Occipital lobe (tissue), 2 donors: ENCODE measurements around the gene NBEAL2. TPM values are rescaled to one million over a fixed set of nuclear protein-coding genes. Genes with fewer than 3 reads are reported as not detected.

ENCODE experiments used
- DNase-seq: peaks from one replicate; lab custom pipeline; 2025; lab: John Stamatoyannopoulos, UW
- total RNA-seq: library from RNA; depleted of rRNA; stranded (reverse); fragments of >200 nt; gene quantifications from one replicate; pipeline ENCODE4 v1.2.3, GENCODE V29; 2014

The NBEAL2 gene
- total RNA-seq, 1 donor from 2014 or later: 3.3 TPM

GRCh38 chr3:47000198-47000815 is 20.8 kb downstream of the NBEAL2 start:
- no peak for DNase-seq

- no peak for DNase-seq
Observed at GRCh38 chr3:47000922-47001730, 21.7 kb downstream of the NBEAL2 start.

DNA sequence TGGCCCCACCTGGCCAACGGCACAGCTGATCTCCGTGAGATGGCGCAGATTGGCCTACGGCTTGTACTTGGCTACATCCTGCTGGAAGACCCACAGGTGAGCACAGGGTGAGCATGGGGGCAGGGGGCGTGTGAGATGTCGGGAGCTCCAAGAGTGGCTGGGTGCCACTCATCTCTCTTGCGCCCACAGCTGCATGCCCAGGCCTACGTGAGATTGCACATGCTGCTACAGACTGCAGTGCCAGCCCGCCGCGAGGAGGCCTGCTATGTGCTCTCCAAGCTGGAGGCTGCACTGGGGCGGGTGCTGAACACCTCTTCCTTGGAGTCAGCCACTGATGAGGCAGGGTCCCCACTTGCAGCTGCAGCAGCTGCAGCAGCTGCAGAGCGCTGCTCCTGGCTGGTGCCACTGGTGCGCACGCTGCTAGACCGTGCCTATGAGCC is 22.3 kb downstream of the NBEAL2 start:
- no peak for DNase-seq

DNA sequence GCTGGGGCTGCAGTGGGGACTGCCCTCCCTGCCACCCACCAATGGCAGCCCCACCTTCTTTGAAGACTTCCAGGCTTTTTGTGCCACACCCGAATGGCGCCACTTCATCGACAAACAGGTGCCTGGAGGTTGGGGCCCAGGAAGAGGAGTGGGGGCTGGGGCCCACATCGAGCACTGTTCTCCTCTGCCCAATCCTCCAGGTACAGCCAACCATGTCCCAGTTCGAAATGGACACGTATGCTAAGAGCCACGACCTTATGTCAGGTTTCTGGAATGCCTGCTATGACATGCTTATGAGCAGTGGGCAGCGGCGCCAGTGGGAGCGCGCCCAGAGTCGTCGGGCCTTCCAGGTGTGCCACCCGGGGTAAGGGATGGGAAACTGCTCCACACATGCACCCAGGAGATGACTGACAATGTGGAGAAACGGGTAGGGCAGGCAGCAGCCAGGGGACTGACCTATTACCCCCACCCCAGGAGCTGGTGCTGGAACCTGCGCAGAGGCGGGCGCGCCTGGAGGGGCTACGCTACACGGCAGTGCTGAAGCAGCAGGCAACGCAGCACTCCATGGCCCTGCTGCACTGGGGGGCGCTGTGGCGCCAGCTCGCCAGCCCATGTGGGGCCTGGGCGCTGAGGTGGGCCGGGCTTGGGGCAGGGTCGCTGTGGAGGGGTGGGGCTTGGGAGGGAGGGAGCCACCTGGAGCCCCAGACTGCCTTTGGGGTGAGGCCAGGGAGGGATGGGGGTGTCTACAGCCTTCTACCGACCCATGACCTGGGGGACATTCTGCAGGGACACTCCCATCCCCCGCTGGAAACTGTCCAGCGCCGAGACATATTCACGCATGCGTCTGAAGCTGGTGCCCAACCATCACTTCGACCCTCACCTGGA is 22.9 kb downstream of the NBEAL2 start:
- DNase-seq: no peak

- no peak for DNase-seq
Observed at GRCh38 chr3:47003056-47003410, 23.6 kb downstream of the NBEAL2 start.

- DNase-seq: no peak
Observed at GRCh38 chr3:47003461-47004368, 24.2 kb downstream of the NBEAL2 start.

DNA sequence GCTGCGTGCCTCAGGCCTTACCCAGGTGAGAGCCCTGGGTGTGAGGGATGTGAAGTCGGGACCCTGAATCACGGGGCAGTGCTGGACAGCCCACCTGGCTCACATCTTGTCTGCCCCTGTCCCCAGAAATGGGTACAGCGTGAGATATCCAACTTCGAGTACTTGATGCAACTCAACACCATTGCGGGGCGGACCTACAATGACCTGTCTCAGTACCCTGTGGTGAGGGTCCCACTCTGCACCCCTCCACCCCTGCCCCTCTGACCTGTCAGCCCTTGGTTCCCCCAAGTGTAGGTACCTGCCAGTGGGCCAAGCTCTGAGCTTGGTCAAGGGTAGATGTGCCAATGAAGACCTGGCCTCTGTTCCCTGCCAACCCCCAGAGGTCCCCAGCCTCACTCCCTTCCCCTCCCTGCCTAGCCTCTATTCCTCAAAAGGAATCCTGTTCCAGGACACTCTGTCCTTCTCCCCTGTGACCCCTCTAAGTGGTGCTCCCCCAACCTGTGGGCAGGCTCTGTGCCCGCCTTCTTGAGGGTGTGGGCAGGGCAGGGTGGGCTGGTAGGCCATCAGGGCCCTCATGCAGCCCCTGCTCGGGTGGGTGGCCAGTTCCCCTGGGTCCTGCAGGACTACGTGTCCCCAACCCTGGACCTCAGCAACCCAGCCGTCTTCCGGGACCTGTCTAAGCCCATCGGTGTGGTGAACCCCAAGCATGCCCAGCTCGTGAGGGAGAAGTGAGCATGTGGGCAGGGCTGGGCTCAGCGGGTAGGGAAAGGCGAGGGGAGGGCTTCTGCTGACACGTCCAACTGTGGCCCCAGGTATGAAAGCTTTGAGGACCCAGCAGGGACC is 25.1 kb downstream of the NBEAL2 start:
- DNase-seq: no peak

- DNase-seq: no peak
Observed at GRCh38 chr3:47005212-47006144, 26.0 kb downstream of the NBEAL2 start.

DNA sequence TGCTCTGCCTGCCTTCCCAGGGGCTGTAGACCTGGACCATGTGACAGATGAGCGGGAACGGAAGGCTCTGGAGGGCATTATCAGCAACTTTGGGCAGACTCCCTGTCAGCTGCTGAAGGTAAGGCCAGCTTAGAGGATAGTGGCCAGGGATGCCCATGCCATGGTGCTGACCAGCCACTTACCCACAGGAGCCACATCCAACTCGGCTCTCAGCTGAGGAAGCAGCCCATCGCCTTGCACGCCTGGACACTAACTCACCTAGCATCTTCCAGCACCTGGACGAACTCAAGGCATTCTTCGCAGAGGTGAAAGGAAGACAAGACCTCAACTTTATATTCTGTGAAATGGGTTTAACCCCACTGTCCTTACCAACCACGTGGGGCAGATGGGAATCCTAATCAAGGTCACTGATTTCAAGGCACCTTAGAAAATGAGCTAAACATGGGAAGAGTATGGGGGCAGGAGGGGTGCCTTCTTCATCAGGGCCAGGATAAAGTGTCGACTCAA is 26.7 kb downstream of the NBEAL2 start:
- no peak for DNase-seq

- no peak for DNase-seq
Observed at GRCh38 chr3:47007001-47007400, 27.5 kb downstream of the NBEAL2 start.

- no peak for DNase-seq
Observed at GRCh38 chr3:47007482-47008233, 28.2 kb downstream of the NBEAL2 start.

GRCh38 chr3:47008234-47008796 is 28.8 kb downstream of the NBEAL2 start:
- no peak for DNase-seq

- DNase-seq: no peak
Observed at GRCh38 chr3:47008851-47009224, 29.4 kb downstream of the NBEAL2 start.

DNA sequence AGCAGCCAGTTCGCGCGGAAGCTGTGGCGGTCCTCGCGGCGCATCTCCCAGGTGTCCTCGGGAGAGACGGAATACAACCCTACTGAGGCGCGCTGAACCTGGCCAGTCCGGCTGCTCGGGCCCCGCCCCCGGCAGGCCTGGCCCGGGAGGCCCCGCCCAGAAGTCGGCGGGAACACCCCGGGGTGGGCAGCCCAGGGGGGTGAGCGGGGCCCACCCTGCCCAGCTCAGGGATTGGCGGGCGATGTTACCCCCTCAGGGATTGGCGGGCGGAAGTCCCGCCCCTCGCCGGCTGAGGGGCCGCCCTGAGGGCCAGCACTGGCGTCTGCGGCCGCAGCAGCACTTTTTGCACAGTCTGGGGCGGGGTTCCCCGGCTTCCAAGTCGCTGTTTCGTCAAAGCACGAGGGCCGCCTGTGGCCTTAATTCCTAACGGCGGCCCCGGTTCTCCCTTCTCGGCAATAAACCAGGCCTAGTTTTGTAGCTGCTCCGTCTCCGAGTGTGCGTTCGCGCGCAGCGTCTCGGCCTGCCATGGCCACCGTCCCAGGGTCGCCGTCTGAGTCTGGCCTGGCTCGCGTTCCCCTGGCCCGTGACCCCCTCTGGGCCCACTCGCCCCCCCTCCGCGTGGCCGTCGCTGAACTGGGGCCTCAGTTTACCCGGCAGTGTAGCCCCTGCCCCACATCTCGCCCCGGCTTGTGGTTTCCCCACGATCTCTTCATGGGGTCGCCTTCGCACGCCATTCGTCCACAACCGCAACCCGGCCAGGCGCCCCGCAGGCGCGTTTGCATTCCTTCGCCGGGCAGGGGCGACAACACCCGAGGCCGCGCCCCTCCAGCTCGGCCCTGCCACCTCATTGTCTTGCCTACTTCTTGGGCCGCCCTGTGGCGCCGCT is 30.0 kb downstream of the NBEAL2 start:
- peak; percentile 92 for DNase-seq

GRCh38 chr3:47010111-47010712 is 30.7 kb downstream of the NBEAL2 start:
- no peak for DNase-seq

DNA sequence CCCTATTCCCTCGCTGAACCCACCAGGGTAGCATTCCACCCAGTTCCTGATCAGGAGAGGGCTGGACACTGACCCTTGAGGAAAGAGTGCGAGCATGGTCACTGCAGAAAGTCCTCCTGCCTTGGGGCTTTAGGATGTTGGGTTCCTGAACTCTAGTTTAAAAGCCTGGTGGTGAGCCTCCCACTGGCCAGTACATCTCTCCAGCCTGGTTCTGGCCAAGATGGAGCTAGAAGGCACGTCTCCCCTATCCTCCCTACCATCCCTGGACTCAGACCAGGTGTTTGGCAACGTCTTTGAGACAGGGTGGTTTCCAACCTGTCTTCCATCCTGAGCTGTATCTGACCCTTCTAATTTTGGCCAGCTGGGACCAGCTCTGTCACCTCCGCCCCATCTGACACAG is 31.4 kb downstream of the NBEAL2 start:
- no peak for DNase-seq
